GM21390 (cell line): Measurements from ENCODE around the gene PCDH12.
A peak's percentile ranks its signal among the peaks of the same experiment; 100 is the strongest.

Experiments used
- ATAC-seq: cut with Tn5 transposase; IDR thresholded peaks from one replicate; pipeline ENCODE4 v1.9.1; 2021; ENCODE audit not compliant: unreplicated experiment

Gene PCDH12

DNA sequence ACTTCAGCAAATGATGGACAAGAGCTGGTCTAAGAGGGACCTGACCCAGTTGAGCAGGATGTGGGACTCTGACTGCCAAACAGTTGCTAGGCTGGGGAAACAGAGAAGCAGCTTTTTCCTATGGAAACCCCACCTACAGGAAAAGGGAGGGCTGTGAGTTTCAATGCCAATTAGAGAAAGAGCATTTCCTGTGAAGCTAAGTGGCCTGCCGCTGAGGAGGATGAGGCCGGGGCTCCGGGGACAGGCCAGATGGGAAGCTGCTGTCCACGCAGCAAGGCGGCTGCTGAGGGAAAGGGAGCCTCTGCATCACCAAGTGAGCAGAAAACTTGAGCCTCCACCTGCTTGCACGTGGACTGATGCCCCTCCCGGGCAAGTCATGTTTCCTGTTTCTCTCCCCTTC is at the start of gene PCDH12:
PCDH12 (minus strand) TSS at position 90 of the 400 bp plus-strand sequence. CDS start 351 bp downstream, outside the sequence.
- no peak for ATAC-seq

DNA sequence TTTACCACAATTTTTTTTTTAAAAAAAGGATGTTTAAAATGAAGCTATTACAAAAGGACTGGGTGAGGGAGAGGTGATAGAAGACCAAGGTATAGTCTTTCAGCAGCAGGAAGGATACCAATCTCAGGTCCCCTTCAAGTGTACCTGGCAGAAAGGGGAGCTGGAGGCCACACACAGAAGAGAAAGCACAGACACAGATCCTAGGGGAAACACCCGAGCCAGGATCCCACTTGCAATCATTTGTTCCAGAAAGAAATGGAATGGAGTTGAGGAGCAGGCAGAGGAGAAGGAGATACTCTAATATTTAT is 49.2 kb upstream of the PCDH12 start:
- peak; percentile 10 for ATAC-seq

DNA sequence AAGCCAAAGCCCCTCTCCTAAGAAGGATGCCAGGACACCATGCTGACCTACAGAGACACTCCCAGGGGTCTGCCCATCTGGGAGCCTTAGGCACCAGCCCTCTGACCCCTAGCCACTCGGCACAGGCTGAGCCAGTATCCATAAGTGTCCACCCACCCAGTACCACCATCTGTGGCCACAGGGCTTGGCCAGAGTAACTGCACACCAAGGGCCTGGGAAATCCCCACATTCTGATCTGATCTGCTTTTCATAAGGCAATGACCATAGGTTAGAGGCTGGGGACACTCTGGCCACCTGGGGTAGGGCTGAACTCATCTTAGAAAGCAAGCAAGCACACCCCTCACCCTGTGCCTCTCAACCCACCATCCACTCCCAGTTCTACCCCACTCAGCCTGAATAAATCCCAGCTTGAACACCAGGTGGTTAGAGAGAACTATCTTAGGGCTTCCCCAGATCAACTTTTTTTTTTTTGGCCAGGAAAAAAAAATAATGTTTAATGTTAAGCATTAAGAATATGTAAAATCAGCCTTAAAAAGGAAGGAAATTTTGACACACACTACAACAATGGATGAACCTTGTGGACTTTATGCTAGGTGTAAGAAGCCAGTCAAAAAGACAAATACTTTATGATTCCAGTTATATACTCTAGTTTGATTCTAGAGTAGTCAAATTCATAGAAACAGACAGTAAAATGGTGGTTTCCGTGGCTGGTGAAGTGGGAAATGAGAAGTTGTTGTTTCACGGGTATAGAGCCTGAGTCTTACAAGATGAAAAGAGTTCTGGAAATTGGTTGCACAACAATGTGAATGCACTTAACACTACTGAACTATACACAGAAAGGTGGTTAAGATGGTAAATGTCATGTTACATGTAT is 48.6 kb upstream of the PCDH12 start:
- ATAC-seq = peak; percentile 63

DNA sequence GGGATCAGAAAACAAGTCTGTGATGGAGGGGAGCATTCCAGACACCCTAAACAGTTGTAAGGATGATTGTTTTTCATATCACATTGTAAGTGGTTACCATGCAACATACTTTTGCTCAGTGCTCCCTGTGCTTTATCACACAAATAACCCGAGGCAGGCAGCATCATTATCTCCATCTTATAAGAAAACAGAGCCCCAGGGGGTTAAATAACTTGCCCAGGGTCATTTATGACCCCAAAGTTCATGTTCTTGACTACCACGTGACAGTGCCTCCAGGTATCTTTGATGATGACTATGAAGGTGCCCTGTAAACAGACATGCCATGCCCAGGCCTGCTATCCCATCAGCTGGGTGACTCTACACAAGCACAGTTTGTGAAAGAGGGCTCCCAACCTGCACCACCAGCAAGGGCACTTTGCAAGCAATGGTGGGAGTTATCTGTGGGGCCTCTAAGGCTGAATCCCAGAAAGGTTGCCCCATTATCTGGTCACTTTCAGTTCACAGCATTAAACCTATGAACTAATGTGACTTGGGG is 45.3 kb upstream of the PCDH12 start:
- no peak for ATAC-seq

GRCh38 chr5:142000704-142001484 is 42.9 kb upstream of the PCDH12 start:
- ATAC-seq = no peak

- no peak for ATAC-seq
These were observed 42.2 kb upstream of the PCDH12 start for GRCh38 chr5:142000173-142000572.

- ATAC-seq = no peak
These were observed 39.5 kb upstream of the PCDH12 start for GRCh38 chr5:141997358-141997960.

DNA sequence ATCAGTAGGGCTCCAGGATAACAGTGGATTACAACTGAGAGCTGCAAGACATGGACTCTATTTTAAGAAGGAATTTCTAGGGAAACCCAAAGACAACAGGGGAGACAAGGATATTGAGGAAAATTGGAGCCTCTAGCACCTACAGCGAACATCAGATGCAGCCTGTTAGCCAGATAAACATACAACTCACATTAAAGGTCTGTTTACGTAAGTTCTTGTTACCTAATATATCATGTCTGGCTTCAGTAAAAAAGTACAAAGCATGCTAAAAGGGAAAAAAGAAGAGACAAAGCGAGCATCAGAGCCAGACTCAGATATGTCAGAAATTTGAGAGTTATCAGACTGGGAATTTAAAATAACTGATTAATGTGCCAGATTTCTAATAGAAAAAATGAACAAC is 37.7 kb upstream of the PCDH12 start:
- no peak for ATAC-seq

- ATAC-seq = no peak
These were observed 36.6 kb upstream of the PCDH12 start for GRCh38 chr5:141994511-141995136.

- ATAC-seq = peak; percentile 84
These were observed 34.5 kb upstream of the PCDH12 start for GRCh38 chr5:141992349-141992963.

- no peak for ATAC-seq
These were observed 31.7 kb upstream of the PCDH12 start for GRCh38 chr5:141989720-141990119.

DNA sequence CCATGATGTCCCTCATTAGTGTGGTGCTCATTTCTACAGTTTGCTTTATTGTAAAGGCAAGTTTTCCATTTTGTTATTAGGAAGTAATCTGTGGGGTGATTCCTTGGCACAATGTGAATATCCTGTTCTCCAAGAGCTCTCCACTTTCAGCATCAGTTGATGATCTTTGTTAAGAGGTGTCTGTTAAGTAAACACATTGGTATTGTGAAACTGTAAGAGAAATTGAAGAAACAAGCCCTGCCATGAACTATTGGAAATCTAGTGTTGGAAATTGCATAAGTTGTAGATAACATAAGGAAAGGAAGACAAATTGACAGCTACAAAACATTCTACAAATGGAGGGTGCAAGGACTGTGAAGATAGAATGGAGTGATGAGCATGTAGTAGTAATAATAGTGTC is 28.1 kb upstream of the PCDH12 start:
- no peak for ATAC-seq

DNA sequence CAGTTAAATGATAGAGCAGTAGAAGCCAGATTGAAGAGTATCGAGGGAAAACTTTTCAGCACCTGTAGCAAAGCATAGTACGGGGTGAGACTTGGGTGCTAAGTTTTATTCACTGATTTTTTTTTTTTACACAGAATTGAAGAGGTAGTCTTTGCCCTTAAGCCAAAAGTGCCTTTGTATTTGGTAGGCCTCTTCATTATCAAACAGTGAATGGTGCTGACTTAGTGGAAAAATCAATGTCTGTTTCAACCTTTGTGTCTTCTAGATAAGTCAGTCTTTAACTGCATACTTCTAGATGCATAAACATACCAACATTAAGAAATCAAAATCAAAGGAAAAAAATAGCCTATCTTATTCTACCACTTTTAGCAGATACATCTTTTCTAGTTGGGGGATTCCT is 24.6 kb upstream of the PCDH12 start:
- ATAC-seq = no peak

- ATAC-seq = no peak
These were observed 20.4 kb upstream of the PCDH12 start for GRCh38 chr5:141978389-141978788.

DNA sequence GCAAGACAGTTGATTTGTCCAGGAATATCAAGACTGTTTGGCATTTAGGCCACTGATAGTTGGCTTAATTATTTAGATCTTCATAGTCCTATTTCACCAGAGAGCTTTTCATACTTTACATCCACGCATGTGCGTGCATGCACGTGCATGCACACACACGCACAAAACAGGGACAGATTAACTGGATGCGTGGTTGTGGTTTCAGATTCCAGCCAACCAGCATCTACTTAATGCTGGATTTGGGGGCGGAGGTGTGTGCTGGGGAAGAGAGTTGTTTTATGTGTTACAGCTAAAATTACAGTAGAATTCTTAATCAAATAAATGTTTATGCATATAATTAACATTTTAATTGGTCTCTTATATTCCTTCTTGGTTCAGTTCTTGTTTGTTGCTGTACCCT is 18.2 kb upstream of the PCDH12 start:
- ATAC-seq = no peak

GRCh38 chr5:141973871-141974595 is 16.0 kb upstream of the PCDH12 start:
- ATAC-seq = no peak

DNA sequence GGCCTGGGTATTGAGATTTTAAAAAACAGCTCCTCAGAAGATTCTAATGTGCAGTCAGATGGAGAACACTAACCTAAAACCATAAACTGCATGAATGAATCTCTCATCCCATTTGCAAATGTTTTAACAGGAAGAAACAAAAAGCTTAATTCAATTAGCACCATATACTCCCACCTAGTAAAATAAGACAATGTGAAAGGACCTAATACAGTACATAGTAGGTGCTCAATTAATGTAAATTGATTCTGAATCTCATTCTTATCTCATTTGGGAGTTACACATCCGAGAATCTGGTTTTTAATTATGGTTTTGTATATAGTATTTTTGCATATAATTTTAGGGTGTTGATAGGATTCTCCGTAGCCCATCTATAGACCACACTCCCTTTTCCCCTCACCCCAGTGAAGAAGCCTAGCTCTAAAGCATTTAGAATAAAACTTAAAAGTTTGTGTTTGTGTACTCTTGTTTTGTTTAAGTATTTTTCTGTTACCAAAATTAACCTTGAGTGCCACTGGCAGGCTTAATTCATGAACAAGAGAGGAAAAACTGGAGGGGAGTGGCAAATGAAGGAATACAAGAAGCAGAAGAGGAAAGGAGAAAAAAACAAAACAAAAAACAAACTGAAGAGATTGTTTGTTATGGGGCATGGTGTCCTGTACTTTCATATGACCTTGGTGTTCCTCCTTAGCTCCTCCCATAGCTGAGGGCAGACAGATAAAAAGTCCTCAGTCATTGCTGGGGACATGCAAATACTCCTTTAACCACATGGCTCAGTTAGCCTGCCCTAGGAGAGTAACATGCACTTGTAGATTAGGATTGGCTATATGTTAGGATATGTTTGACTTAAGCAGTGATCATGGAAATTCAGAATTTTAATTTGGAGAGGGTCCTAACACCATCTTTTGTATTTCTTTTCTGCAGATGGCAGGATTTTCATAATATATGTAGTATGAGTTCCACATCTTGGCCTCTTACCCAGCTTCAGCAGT is 12.1 kb upstream of the PCDH12 start:
- ATAC-seq = peak; percentile 61

- peak; percentile 88 for ATAC-seq
These were observed 11.1 kb upstream of the PCDH12 start, which contains the start of gene RNF14 for GRCh38 chr5:141968914-141969608. Gene RNF14 (plus strand): TSS chr5:141969105. CDS start chr5:141973589, 4,484 bp downstream.
